ENCODE measurements around the gene RAPGEF3. TPM values are rescaled to one million over a fixed set of nuclear protein-coding genes. Genes with fewer than 3 reads are reported as not detected.

RAPGEF3 gene
- total and polyA plus RNA-seq, 9 of the 15 experiments (the other 6 are each of a cell fraction or from before 2014, with no cell fraction given): 0.03 to 0.78 (median 0.37) TPM; not detected in 1

- TF ChIP-seq DEAF1 (CRISPR knock-in tag; IDR thresholded peaks at IDR 0.05) (0 out of 2 replicates have a peak, but pooled peaks have one; percentile 22), NELFE (IDR thresholded peaks at IDR 0.05; ENCODE audit: insufficient read depth, insufficient read length) (no peak), ZBTB2 (IDR thresholded peaks at IDR 0.05) (no peak), CREB1 (IDR thresholded peaks at IDR 0.05) (no peak), CREB1 (CRISPR knock-in tag; IDR thresholded peaks at IDR 0.05) (no peak), GATAD2B (IDR thresholded peaks at IDR 0.05; ENCODE audit: borderline replicate concordance) (no peak), BRD9 (IDR thresholded peaks at IDR 0.05; ENCODE audit: low read depth, partially characterized antibody) (no peak), FOXJ2 (tag; IDR thresholded peaks at IDR 0.05) (peak; percentile 51; the same call in 1 of the 2 replicates), ETS1 (conservative IDR thresholded peaks at IDR 0.05; ENCODE audit: control insufficient read depth, low read depth, low read length) (0 out of 2 replicates have a peak, but pooled peaks have one; percentile 28), ZNF217 (CRISPR knock-in tag; IDR thresholded peaks at IDR 0.05) (no peak), E2F5 (CRISPR knock-in tag; IDR thresholded peaks at IDR 0.05) (no peak), KLF16 (IDR thresholded peaks at IDR 0.05) (peak; percentile 48)
Measured at GRCh38 chr12:47717443-47718193, 41.1 kb downstream of the RAPGEF3 start (continued).
